Measurements from ENCODE around the gene PXDN.

PXDN gene

GRCh38 chr2:1603059-1603458 is 141.3 kb downstream of the PXDN start:
- no peak for TF ChIP-seq CTCF (IDR thresholded peaks at IDR 0.05)
- H3K4me1 ChIP-seq (ENCODE audit: control insufficient read depth in 1 of 2, insufficient read depth in 1 of 2, low read depth in 1 of 2, low read length in 1 of 2), result no peaks in the 10 kb centered on the region
- H3K9me3 ChIP-seq, result no peaks in the 10 kb centered on the region
- H3K4me3 ChIP-seq (ENCODE audit: low read depth in 1 of 2, low read length in 1 of 2), result no peak overlapping the region
- H3K27ac ChIP-seq, result no peak overlapping the region
- no peaks in the 10 kb centered on the region for H3K36me3 ChIP-seq
- H3K27me3 ChIP-seq, result peaks cover 33% of the 10 kb centered on the region

- H3K36me3 ChIP-seq, result no peaks in the 10 kb centered on the region
- H3K4me1 ChIP-seq (ENCODE audit: control insufficient read depth in 1 of 2, insufficient read depth in 1 of 2, low read depth in 1 of 2, low read length in 1 of 2), result no peaks in the 10 kb centered on the region
- no peaks in the 10 kb centered on the region for H3K9me3 ChIP-seq
- H3K27me3 ChIP-seq, result peaks cover 26% of the 10 kb centered on the region
- H3K4me3 ChIP-seq (ENCODE audit: low read depth in 1 of 2, low read length in 1 of 2), result no peak overlapping the region
- no peak for TF ChIP-seq CTCF (IDR thresholded peaks at IDR 0.05)
- no peak overlapping the region for H3K27ac ChIP-seq
Observed at GRCh38 chr2:1602278-1603010, 141.9 kb downstream of the PXDN start.

GRCh38 chr2:1601471-1602277 is 142.6 kb downstream of the PXDN start:
- Histone ChIP-seq H3K27ac (no peak overlapping the region), H3K4me1 (ENCODE audit: control insufficient read depth in 1 of 2, insufficient read depth in 1 of 2, low read depth in 1 of 2, low read length in 1 of 2) (no peaks in the 10 kb centered on the region), H3K27me3 (peaks cover 25% of the 10 kb centered on the region)

GRCh38 chr2:1601067-1601412 is 143.3 kb downstream of the PXDN start:
- no peak for TF ChIP-seq CTCF (IDR thresholded peaks at IDR 0.05)
- Histone ChIP-seq H3K27ac (no peak overlapping the region), H3K27me3 (peaks cover 20% of the 10 kb centered on the region), H3K4me3 (ENCODE audit: low read depth in 1 of 2, low read length in 1 of 2) (no peak overlapping the region), H3K36me3 (no peaks in the 10 kb centered on the region), H3K9me3 (no peaks in the 10 kb centered on the region), H3K4me1 (ENCODE audit: control insufficient read depth in 1 of 2, insufficient read depth in 1 of 2, low read depth in 1 of 2, low read length in 1 of 2) (no peaks in the 10 kb centered on the region)

More at GRCh38 chr2:1601471-1602277, 142.6 kb downstream of the PXDN start:
- no peaks in the 10 kb centered on the region for H3K36me3 ChIP-seq
- H3K4me3 ChIP-seq (ENCODE audit: low read depth in 1 of 2, low read length in 1 of 2), result no peak overlapping the region
- TF ChIP-seq CTCF (IDR thresholded peaks at IDR 0.05), result no peak
- no peaks in the 10 kb centered on the region for H3K9me3 ChIP-seq

GRCh38 chr2:1600191-1601066 is 143.9 kb downstream of the PXDN start:
- no peaks in the 10 kb centered on the region for H3K4me1 ChIP-seq (ENCODE audit: control insufficient read depth in 1 of 2, insufficient read depth in 1 of 2, low read depth in 1 of 2, low read length in 1 of 2)
- TF ChIP-seq CTCF (IDR thresholded peaks at IDR 0.05), result no peak
- H3K36me3 ChIP-seq, result no peaks in the 10 kb centered on the region
- H3K27ac ChIP-seq, result no peak overlapping the region
- peaks cover 13% of the 10 kb centered on the region for H3K27me3 ChIP-seq
- no peak overlapping the region for H3K4me3 ChIP-seq (ENCODE audit: low read depth in 1 of 2, low read length in 1 of 2)
- no peaks in the 10 kb centered on the region for H3K9me3 ChIP-seq

Measured in neutrophil (primary cell).